AG04449 (cell line): ENCODE data around the gene IBA57.
"Not testable (repeated sequence)": the region's sequence is repeated elsewhere in the genome, so short reads cannot be mapped to it uniquely, and the experiment has no call there.

Experiments
- CTCF ChIA-PET: fragments of 350-600 bp; formaldehyde crosslinking; extraction: SDS; loops from one replicate; lab custom pipeline; 2021; ENCODE audit warnings: antibody characterized with exemption; lab: Yijun Ruan, JAX
- POLR2A ChIA-PET: fragments of 400-600, 350-600 bp; formaldehyde crosslinking; extraction: SDS; loops from one replicate; lab custom pipeline; 2020; ENCODE audit warnings: antibody characterized with exemption, inconsistent platforms; lab: Yijun Ruan, JAX
- DNase-seq: peaks from one replicate; pipeline ENCODE4 v3.0.0-alpha.2; 2010; ENCODE audit warnings: low read depth, low spot score
- H3K4me3 ChIP-seq: 2 replicates; pipeline ENCODE4 v1.5.1; 2011; ENCODE audit warnings: low read depth, mild to moderate bottlenecking, control low read depth, low read length
- TF ChIP-seq, protein P1 (sequence below): IDR thresholded peaks from one replicate; pipeline ENCODE4 v1.5.1; 2011; ENCODE audit warnings: mild to moderate bottlenecking, moderate library complexity, low read length, control low read depth, inconsistent platforms; ENCODE audit not compliant: insufficient read depth; ENCODE audit errors: missing control alignments

The IBA57 gene

DNA sequence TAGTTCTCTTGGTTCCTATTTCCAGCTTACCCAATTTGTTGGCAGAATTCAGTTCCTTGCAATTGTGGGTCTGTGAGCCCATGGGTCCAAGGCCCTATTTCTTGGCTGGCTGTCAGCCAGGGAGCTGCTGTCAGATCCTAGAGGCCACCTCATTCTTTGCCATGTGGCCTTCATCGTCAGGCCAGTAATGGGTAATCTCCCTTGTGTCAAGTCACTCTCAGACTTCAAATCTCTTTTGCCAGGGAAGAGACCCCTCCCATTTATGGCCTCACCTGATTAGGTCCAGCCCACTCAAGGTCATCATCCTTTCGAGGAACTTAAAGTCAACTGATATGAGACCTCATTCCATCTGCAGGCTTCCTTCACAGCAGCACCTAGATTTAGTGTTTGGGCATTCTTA lies 60.1 kb downstream of the IBA57 start:
- CTCF ChIA-PET = interaction anchor here (3.3 kb wide), 1 partner anchor 11 kb away, joined by 15 read pairs; no protein-coding TSS in a partner anchor

DNA sequence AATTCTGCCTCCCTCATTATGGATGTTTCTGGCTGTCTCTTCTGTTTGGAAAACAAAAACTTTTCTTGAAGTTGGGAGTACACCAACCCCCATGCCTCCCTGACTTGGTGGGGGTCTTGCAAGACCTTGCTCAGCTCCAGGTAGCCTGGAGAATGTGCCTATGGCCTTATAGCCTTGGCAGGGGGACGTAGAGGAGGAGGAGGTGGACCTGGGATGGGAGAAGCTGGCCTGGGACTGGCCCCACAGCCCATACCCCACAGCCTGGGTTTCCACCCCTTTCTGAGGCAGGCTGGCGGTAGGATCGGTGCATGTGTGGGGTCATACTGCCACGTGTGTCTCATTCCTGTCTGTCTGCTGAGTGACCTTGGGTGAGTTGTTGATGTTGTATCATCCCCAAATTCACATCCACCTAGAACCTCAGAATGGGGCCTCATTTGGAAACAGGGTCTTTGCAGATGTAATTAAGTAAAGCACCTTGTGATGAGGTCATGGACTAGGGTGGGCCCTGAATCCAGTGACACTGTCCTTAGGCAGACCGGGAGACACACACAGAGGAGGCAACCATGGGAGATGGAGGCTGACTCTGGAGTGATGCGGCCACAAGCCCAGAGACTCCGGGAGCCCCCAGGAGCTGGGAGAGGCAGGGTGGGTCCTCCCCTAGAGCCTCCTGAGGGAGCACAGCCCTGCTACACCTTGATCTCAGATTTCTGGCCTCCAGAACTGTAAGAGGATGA lies 60.7 kb downstream of the IBA57 start:
- TF ChIP-seq, protein P1, sequence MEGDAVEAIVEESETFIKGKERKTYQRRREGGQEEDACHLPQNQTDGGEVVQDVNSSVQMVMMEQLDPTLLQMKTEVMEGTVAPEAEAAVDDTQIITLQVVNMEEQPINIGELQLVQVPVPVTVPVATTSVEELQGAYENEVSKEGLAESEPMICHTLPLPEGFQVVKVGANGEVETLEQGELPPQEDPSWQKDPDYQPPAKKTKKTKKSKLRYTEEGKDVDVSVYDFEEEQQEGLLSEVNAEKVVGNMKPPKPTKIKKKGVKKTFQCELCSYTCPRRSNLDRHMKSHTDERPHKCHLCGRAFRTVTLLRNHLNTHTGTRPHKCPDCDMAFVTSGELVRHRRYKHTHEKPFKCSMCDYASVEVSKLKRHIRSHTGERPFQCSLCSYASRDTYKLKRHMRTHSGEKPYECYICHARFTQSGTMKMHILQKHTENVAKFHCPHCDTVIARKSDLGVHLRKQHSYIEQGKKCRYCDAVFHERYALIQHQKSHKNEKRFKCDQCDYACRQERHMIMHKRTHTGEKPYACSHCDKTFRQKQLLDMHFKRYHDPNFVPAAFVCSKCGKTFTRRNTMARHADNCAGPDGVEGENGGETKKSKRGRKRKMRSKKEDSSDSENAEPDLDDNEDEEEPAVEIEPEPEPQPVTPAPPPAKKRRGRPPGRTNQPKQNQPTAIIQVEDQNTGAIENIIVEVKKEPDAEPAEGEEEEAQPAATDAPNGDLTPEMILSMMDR = no peak
- POLR2A ChIA-PET = no interaction called here
- CTCF ChIA-PET = interaction anchor here (0.8 kb wide), 1 partner anchor 9 kb away, joined by 3 read pairs; no protein-coding TSS in a partner anchor
- H3K4me3 ChIP-seq = no peak overlapping the region
- no peak for DNase-seq

More for the DNA sequence above, 60.1 kb downstream of the IBA57 start:
- no peak for DNase-seq
- POLR2A ChIA-PET = no interaction called here
- H3K4me3 ChIP-seq = no peak overlapping the region
- TF ChIP-seq, protein P1 = no peak

DNA sequence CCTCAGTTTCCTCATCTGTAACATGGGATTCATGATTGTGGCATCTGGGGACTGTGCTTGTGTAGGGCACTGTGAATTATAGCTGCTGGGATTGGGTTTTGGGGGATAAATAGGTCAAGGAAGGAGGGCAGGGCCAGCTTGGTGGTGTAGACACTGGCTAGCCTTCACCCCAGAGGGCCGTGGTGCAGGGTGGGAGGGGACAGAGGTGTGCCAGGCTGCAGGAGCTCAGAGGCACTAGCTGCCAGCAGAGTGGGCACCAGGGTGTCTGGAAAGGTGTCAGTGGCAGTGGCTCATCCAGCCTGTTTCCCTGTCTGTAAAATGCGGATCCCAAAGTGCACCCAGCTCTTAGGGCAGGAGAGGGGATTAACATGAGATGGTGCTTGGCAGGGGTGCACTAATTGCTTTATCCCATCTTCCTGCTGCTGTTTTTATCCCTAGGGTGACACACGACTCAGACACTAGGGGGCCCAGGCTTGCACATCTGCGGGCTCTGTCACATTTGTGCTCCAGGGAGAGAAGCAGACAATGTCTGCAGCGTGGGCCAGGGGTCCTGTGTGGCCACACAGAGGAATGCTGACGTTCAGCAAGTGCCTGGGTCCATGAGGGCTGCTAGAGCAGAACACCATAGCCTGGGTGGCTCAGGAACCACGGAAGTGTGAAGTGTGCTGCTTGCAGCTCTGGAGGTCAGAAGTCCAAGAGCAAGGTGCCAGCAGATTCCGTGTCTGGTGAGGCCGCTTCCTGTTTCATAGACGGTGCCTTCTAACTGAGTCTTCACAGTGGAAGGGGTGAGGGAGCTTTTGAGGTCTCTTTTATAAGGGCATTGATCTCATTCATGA lies 61.6 kb downstream of the IBA57 start:
- ChIA-PET POLR2A (no interaction called here), CTCF (interaction anchor here (0.8 to 1.5 kb wide), 3 partner anchors 10 to 96 kb away, joined by 3 read pairs; no protein-coding TSS in a partner anchor)
- DNase-seq = no peak
- TF ChIP-seq, protein P1 = peak; percentile 36
- no peak overlapping the region for H3K4me3 ChIP-seq

DNA sequence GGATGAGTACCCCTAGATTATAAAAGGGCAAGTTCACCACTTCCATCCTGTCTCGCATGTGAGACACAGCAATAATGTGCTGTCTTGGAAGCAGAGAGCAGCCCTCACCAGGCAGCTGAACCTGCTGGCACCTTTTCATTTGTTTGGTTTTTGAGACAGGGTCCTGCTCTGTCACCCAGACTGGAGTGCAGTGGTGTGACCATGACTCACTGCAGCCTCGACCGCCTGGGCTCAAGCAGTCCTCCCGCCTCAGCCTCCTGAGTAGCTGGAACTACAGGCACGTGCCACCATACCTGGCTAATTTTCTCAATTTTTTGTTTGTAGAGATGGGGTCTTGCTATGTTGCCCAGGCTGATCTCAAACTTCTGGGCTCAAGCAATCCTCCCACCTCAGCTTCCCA lies 62.5 kb downstream of the IBA57 start:
- DNase-seq, H3K4me3 ChIP-seq, POLR2A ChIA-PET: not testable (repeated sequence)
- CTCF ChIA-PET = interaction anchor here (1.1 to 1.5 kb wide), 3 partner anchors 10 to 97 kb away, joined by 3 read pairs; no protein-coding TSS in a partner anchor

DNA sequence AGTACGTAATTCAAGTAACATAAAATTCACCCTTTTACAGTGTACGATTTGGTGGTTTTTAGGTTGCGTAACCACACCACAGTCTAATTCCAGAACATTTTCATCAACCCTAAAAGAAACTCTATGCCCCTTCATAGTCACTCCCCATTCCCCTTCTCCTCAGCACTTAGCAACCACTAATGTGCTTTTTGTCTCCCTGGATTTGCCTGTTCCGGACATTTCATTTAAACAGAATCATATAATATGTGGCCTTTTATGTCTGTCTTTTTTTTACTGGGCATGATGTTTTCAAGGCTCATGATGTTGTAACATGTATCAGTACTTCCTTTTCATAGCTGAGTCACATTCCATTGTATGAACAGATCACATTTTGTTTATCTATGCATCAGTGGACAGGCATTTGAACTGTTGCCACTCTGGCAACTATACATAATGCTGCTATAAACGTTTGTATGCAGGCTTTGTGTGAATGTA lies 63.0 kb downstream of the IBA57 start:
- TF ChIP-seq, protein P1 = no peak
- H3K4me3 ChIP-seq = no peak overlapping the region
- POLR2A ChIA-PET = no interaction called here
- CTCF ChIA-PET = interaction anchor here (0.6 to 1.5 kb wide), 4 partner anchors 9 to 286 kb away, joined by 3 read pairs; no protein-coding TSS in a partner anchor
- DNase-seq = peak; percentile 24

DNA sequence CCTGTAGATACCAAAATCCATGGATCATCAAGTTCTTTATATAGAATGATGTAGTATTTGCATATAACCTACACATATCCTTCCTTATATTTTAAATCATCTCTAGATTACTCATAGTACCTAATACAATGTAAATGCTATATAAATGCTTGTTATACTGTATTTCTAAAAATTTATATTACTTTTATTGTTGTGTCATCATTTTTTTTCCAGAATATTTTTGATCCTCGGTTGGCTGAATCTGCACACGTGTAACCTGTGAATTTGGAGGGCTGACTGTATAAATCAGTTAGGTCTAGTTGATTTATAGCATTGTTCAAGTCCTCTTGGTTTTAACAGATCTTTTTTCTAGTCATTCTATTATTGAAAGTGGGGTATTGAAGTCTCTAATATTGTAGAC lies 65.6 kb downstream of the IBA57 start:
- DNase-seq = no peak
- no peak overlapping the region for H3K4me3 ChIP-seq
- ChIA-PET CTCF (interaction anchor here (0.8 kb wide), 1 partner anchor 8 kb away, joined by 3 read pairs; no protein-coding TSS in a partner anchor), POLR2A (no interaction called here)
- TF ChIP-seq, protein P1 = no peak
